ENCODE measurements around the gene DIS3L2.

DNA sequence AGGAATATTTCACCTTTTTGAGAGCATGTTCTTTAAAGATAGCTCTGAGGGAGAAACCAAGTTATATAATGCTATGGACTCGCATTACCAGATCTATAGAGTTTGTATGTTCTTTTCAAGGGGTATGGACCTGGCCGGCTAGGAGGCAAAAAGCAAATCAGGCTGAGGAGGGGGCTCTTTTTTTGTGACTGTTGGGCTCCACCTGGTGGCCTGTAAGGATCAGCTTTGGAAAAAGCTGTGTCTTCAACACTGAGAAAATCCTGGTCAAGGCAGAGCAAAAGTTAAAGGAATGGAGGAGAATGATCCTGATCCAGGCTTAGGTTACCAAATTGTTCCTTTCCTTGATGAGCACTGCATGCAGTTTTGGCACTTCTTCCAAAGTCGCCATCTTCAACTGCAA is 180.5 kb downstream of the DIS3L2 start:
- TF ChIP-seq EZH2 (IDR thresholded peaks at IDR 0.05; ENCODE audit: insufficient read depth, poor library complexity, severe bottlenecking) (no peak), EZH2phosphoT487 (IDR thresholded peaks at IDR 0.05; ENCODE audit: insufficient read depth, low read depth) (no peak)
